ENCODE measurements around the gene TRIP13.
"Not testable (repeated sequence)": the region's sequence is repeated elsewhere in the genome, so short reads cannot be mapped to it uniquely, and the experiment has no call there.

TRIP13 gene

GRCh38 chr5:889075-889710 lies 3.5 kb upstream of the TRIP13 start:
- no peak for DNase-seq (ENCODE audit: extremely low read depth in 1 of 2, low read depth in 1 of 2)

GRCh38 chr5:891117-891836 lies 1.4 kb upstream of the TRIP13 start:
- no peak for DNase-seq (ENCODE audit: extremely low read depth in 1 of 2, low read depth in 1 of 2)

- no peak for DNase-seq (ENCODE audit: extremely low read depth in 1 of 2, low read depth in 1 of 2)
Observed at GRCh38 chr5:891837-892393, 769 bp upstream of the TRIP13 start.

DNA sequence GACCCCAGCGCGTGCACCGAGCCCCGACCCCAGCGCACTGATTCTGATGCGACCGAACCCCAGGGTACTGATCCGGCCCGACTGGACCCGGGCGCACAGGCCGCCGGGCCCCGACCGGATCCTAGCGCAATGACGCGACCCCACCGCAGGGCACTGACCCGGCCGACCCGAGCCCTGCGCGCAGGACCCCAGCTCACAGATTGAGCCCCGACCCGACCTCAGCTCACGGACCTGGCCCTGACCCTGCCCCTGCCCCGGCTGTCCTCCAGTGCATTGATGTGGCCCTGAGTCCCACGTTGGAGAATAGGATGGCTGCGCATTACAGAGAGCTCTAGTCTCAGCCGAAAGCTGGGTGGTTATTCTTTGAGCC lies 438 bp downstream of the TRIP13 start:
- no peak for DNase-seq (ENCODE audit: extremely low read depth in 1 of 2, low read depth in 1 of 2)

GRCh38 chr5:893711-894110 lies 1.0 kb downstream of the TRIP13 start:
- no peak for DNase-seq (ENCODE audit: extremely low read depth in 1 of 2, low read depth in 1 of 2)

- DNase-seq (ENCODE audit: extremely low read depth in 1 of 2, low read depth in 1 of 2): no peak
Observed at GRCh38 chr5:900781-901180, 8.1 kb downstream of the TRIP13 start.

GRCh38 chr5:902129-902916 lies 9.6 kb downstream of the TRIP13 start:
- DNase-seq (ENCODE audit: extremely low read depth in 1 of 2, low read depth in 1 of 2): no peak

GRCh38 chr5:903756-904096 lies 11.0 kb downstream of the TRIP13 start:
- no peak for DNase-seq (ENCODE audit: extremely low read depth in 1 of 2, low read depth in 1 of 2)

DNA sequence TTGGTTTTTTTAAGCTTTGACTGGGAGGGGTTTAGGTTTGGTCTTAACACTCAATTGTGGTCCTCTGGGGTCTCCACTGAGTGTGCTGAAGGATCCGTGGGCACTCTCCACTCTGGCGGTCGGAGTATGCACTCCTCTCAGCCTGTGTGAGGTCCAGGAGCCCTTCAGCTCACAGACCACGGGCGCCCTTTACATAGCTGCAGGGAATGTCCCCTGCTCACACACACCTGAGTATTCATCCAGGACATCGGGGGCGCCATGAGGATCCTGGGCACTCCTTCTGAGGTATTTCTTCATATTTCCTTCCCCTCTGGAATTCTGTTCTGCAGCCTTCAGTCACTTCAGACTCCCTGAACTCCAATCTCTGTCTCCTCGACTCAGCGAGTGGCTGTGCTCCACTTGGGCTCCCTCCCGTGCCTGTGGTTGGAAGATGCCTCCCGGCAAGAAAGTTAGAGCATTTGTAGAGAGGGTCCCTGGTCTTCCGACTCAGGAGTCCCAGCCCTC lies 12.5 kb downstream of the TRIP13 start:
- no peak for DNase-seq (ENCODE audit: extremely low read depth in 1 of 2, low read depth in 1 of 2)

- no peak for DNase-seq (ENCODE audit: extremely low read depth in 1 of 2, low read depth in 1 of 2)
Observed at GRCh38 chr5:907366-907910, 14.8 kb downstream of the TRIP13 start.

GRCh38 chr5:908172-908571 lies 15.5 kb downstream of the TRIP13 start:
- no peak for DNase-seq (ENCODE audit: extremely low read depth in 1 of 2, low read depth in 1 of 2)

DNA sequence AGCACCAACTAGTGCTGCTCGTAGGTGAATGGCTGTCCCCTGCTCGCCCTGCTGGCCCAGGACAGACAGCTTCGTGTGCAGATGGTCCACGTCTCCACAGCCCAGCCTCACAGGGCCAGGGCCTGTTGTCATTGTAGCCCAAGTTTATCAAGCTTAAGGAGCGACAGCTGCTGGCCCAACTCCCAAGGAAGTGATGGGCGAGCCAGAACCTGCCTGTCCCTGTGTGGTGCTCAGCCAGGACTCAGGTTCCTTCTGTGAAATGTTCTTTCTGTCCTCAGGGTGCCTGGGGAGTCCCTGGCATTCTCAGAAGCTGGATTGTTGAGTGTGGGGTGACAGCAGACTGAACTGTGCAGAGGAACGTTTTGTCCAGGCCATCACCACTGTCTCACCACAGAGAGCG lies 16.4 kb downstream of the TRIP13 start:
- DNase-seq (ENCODE audit: extremely low read depth in 1 of 2, low read depth in 1 of 2): no peak

GRCh38 chr5:909994-910768 lies 17.5 kb downstream of the TRIP13 start:
- no peak for DNase-seq (ENCODE audit: extremely low read depth in 1 of 2, low read depth in 1 of 2)

DNA sequence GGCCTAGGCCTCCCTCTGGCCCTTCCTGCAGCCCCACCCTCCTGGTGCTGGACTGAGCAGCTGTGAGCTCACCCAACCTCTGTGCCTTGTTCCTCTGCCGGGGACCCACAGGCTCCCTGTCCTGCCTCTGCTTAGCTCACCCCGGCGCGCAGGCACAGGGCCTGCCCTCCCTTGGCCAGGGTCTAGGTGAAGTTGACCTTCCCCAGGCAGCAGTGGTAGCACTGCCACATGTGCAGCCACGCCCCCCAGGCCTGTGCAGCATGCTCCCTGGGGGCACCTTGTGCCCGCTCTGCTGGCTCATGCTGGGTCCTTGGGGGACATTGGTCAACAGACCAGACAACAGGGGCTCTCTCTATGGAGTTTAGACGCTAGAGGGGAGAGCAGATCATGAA lies 18.1 kb downstream of the TRIP13 start:
- DNase-seq (ENCODE audit: extremely low read depth in 1 of 2, low read depth in 1 of 2): no peak

DNA sequence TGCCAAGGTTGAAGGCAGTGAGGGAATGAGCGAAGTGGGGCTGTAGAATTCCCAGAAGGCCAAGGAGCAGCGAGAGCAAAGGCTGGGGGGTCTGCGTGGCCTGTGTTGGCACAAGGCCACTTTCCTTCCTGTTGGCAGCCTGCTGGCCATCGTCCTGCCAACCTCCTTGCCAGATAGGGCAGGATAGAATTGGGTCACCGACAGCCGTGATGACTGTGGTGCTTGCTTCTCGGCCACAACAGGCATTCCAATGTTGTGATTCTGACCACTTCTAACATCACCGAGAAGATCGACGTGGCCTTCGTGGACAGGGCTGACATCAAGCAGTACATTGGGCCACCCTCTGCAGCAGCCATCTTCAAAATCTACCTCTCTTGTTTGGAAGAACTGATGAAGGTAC lies 18.9 kb downstream of the TRIP13 start:
- no peak for DNase-seq (ENCODE audit: extremely low read depth in 1 of 2, low read depth in 1 of 2)

GRCh38 chr5:912280-913091 lies 19.8 kb downstream of the TRIP13 start:
- DNase-seq (ENCODE audit: extremely low read depth in 1 of 2, low read depth in 1 of 2): no peak

DNA sequence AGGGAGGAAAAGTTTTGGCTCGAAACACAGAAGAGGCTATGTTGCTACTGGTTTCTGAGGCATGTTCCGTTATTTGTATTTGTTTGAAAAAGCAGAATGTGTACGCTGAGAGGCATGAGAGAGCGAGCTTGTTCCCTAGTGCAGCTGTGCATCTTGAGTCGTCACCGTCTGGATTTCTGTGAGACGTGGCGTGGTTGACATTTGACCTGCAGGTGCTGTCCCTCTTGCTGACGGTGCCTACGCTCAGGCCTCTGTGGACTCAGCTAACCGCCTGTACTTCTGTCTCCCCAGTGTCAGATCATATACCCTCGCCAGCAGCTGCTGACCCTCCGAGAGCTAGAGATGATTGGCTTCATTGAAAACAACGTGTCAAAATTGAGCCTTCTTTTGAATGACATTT lies 21.5 kb downstream of the TRIP13 start:
- DNase-seq (ENCODE audit: extremely low read depth in 1 of 2, low read depth in 1 of 2): no peak

- no peak for DNase-seq (ENCODE audit: extremely low read depth in 1 of 2, low read depth in 1 of 2)
Observed at GRCh38 chr5:914612-915011, 21.9 kb downstream of the TRIP13 start.

DNA sequence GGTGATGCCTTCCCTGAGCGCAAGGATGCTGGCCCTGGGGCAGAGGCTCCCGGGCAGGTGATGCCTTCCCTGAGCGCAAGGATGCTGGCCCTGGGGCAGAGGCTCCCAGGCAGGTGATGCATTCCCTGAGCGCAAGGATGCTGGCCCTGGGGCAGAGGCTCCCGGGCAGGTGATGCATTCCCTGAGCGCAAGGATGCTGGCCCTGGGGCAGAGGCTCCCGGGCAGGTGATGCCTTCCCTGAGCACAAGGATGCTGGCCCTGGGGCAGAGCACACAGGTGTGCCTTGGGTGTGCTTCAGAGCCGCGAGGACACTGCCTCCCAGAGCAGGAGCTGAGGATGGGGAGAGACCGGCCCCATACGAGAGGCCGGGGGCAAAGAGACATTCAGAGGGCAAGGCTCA lies 22.7 kb downstream of the TRIP13 start:
- DNase-seq (ENCODE audit: extremely low read depth in 1 of 2, low read depth in 1 of 2): not testable (repeated sequence)

- no peak for DNase-seq (ENCODE audit: extremely low read depth in 1 of 2, low read depth in 1 of 2)
Observed at GRCh38 chr5:915946-916345, 23.3 kb downstream of the TRIP13 start.
